NCI-H345 treated with DMSO at 0.1 percent for 48 hours (cell line): Measurements from ENCODE around the gene NBDY.
"Not testable (repeated sequence)": the region's sequence is repeated elsewhere in the genome, so short reads cannot be mapped to it uniquely, and the experiment has no call there.

Experiments
- DNase-seq: peaks from one replicate; lab custom pipeline; 2025; ENCODE audit not compliant: unreplicated experiment; lab: John Stamatoyannopoulos, UW

Gene NBDY

GRCh38 chrX:56729152-56729850 is at the start of gene NBDY:
TSS of gene NBDY (plus strand) at chrX:56729243. CDS start at chrX:56729354, 111 bp downstream.
- DNase-seq: peak; percentile 53

DNA sequence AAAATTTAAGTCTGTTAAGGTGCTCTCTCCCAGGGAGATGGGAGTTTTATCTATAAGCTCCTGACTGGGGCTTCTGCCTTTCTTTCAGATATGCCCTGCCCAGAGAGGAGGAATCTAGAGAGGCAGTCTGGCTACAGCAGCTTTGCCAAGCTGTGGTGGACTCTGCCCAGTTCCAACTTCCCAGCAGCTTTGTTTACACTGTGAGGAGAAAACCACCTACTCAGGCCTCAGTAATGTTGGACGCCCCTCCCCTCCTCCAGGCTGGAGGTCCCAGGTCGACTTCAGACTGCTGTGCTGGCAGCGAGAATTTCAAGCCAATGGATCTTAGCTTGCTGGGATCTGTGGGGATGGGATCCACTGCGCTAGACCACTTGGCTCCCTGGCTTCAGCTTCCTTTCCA is 24.5 kb upstream of the NBDY start:
- not testable (repeated sequence) for DNase-seq

GRCh38 chrX:56726605-56727004 is 2.4 kb upstream of the NBDY start:
- peak; percentile 5 for DNase-seq

GRCh38 chrX:56727531-56727930 is 1.5 kb upstream of the NBDY start:
- DNase-seq: no peak

- no peak for DNase-seq
Observed at GRCh38 chrX:56728321-56728720, 722 bp upstream of the NBDY start.

DNA sequence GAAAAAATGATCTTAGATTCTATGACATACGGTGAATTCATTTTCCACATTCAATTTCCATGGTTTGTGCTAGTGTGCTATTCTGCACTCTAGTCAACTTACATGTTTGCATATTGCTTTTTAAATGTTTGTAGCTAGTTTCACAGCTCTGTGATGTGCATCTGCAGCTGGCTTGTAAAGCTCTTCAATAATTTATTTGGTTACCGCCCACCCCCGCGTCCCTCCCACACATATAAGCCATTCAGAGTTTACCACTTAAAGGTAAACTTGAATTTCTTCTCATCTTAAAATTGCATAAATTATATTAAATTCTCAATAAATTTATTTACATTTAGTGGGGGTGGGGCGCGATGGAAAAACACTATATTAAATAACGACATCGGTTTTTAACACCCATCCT is 291 bp upstream of the NBDY start:
- peak; percentile 43 for DNase-seq

DNA sequence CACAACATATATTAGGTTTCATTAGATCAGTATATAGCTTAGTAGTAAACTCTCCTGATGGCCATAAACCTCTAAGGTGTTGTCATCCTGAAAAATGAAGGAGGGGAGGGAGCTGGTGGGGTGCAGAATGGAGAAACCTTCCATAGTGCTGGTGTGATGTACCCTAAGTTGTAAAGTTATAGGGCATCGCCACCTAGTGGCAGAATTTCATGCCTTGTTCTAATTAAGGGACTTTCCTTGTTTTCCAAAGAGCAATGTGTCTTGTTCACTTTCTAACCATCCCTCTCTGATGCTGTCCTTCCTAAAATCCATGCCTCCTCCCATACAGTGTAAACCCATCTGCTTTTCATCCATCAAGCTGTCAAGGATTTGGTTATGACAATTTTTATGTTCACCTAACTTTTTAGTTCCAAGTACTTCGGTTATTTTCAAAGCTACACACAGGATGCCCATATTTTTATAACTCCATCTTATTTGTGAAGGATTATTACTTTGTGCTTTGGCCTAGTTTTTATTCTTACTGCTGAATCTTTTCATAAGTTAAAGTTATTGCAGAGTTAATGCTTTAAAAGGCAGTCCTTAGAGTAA is 4.5 kb downstream of the NBDY start:
- peak; percentile 14 for DNase-seq

DNA sequence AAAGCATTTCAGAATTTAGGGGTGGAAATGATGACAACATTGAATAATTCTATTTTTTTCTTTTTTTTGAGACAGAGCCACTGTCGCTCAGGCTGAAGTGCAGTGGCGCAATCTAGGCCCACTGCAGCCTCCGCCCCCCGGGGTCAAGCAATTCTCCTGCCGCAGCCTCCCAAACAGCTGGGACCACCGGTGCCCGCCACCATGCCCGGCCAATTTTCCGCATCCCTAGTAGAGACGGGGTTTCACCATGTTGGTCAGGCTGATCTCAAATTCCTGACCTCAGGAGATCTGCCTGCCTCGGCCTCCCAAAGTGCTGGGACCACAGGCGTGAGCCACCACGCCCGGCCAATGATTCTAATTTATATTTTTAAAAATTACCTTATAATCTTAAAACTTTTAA is 7.2 kb downstream of the NBDY start:
- no peak for DNase-seq

DNA sequence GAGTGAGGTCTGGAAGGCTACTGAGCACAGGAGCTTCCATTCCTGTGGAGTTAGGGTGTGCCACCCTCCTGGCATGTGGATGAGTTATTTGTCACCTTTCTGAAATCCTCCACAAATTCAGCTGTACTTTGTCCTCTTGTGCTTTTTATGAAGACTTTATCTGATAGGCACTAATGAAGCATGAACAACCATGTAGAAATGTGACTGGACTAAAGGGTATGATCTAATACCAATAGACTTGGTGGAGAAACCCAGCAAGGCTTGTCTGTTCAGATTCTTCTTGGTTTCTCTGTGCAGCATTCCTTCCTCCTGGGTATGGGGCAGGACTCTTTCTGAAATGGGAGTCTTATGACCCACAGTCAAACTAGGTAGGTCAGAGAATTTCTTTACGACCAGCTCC is 9.6 kb downstream of the NBDY start:
- DNase-seq: no peak

DNA sequence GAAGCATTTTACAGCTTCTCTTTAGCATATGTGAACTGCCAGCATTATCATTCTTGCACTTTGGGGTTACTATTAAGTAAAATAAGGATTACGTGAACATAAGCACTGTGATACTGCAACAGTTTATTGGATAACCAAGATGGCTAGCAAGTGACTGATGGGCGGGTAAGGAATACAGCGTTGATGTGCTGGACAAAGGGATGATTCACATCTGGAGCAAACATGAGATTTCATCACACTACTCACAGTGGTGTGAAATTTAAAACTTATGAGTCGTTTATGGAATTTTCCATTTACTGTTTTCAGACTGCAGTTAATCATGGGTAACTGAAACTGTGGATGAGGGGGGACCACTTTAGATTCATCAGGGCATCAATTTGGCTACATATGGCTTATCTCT is 16.0 kb downstream of the NBDY start:
- DNase-seq: no peak

- DNase-seq: no peak
Observed at GRCh38 chrX:56746996-56747395, 18.0 kb downstream of the NBDY start.

DNA sequence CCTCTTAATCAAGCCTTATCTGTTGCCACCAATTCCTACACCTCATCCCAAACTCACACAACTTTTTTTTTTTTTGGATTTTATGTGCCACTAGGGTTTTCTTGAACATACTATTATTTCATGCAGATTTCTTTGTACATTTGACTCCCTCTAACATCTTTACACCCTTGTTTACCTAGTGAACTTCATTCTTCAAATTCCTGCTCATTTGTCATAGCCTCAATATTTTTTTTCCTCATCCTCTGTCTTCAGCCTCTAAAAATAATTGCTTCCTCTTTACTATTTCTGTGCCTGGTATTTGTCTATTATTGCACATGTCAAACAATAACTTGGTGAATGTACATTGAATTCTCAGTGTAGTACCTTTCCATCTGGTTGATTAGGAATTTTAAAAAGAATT is 22.0 kb downstream of the NBDY start:
- DNase-seq: no peak

DNA sequence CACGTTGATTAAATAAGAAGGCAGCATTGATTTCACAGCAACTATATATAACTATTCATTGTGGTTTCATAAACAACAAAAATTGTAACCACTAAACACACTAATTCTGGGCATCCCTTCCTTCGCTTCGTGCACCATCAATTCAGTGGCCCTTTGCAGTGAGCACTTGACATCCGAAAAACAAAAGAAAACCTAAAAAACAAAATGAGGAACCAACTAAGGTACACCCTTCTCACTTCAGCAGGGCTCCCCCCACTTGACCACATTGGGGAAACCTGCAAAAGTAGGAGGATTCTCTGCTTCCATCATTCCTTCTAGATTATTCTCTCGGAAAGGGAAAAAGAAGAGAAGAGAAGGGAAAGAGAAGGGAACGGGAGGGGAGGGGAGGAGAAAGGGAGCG is 28.3 kb downstream of the NBDY start:
- DNase-seq: no peak

DNA sequence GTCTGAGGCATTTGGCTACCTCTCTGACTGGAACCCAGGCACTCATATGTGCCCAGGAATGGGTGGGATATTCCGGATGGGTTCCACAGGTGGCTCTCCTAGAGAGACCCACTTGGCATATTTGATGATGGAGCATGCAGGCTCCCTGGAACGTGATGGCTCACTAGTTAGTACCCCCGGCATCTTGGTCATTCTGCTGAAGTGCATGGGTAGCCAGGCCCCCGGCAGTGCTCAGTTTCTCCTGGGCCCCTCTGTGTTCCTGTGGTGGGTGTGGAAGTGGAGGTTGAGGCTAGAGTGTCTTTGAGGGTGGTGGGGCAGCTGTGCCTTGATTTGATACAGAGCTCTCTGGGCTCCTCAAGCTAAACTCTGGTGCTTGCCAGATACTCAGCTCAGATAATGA is 29.4 kb downstream of the NBDY start:
- no peak for DNase-seq

GRCh38 chrX:56759736-56760409 is 30.8 kb downstream of the NBDY start:
- DNase-seq: no peak

DNA sequence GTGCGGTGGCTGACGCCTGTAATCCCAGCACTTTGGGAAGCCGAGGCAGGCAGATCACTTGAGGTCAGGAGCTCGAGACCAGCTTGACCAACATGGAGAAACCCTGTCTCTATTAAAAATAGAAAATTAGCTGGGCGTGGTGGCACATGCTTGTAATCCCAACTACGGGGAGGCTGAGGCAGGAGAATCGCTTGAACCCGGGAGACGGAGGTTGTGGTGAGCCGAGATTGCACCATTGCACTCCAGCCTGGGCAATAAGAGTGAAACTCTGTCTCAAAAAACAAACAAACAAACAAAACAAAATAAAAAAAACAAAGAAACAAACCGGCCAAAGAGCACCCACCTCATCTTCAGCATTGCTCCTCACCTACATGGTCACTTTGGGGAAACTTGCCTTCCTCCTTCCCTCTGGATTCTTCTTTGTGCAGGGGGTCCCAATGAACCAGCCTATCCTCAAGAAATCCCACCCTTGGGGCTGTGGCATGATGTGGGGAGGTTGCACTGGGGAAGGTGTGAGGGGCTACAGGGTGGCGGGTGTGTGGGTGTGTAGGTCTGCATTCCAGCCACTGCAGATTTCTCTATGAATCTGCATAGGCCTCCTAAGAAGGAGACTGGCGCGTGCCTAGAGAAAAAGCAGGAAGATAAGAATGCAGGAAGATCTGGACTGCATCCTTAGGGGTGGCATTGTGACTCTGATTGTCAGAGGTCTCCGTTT is 31.5 kb downstream of the NBDY start:
- DNase-seq: not testable (repeated sequence)

DNA sequence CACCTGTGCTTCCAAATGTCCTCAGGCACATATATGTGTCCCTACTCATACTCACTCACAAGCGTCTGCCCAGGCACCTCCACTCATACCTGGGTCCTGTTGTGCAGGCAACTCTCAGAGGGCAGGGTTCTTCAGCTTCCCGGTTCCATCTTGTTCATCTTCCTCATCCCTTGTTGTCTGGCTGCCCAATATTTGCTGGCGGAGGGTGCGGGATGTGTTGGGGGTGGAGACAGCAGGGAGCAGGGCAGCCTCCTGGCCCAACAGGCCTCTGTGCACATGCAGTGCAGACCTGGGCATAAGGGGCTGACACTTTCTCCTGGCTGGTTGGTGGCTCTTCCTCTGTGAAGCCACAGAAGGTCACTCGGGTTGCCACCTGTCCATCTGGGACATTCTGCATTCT is 32.1 kb downstream of the NBDY start:
- DNase-seq: no peak

- DNase-seq: no peak
Observed at GRCh38 chrX:56762220-56762619, 33.2 kb downstream of the NBDY start.

- DNase-seq: no peak
Observed at GRCh38 chrX:56762707-56763555, 33.9 kb downstream of the NBDY start.

- DNase-seq: no peak
Observed at GRCh38 chrX:56763556-56764152, 34.6 kb downstream of the NBDY start.
